HG03280 (cell line): Measurements from ENCODE around the gene CDH12.
"Not testable (repeated sequence)": the region's sequence is repeated elsewhere in the genome, so short reads cannot be mapped to it uniquely, and the experiment has no call there.

Experiments
- ATAC-seq: cut with Tn5 transposase; IDR thresholded peaks from one replicate; pipeline ENCODE4 v1.9.1; 2021; ENCODE audit warnings: mild to moderate bottlenecking, moderate library complexity; ENCODE audit not compliant: unreplicated experiment

Gene CDH12

DNA sequence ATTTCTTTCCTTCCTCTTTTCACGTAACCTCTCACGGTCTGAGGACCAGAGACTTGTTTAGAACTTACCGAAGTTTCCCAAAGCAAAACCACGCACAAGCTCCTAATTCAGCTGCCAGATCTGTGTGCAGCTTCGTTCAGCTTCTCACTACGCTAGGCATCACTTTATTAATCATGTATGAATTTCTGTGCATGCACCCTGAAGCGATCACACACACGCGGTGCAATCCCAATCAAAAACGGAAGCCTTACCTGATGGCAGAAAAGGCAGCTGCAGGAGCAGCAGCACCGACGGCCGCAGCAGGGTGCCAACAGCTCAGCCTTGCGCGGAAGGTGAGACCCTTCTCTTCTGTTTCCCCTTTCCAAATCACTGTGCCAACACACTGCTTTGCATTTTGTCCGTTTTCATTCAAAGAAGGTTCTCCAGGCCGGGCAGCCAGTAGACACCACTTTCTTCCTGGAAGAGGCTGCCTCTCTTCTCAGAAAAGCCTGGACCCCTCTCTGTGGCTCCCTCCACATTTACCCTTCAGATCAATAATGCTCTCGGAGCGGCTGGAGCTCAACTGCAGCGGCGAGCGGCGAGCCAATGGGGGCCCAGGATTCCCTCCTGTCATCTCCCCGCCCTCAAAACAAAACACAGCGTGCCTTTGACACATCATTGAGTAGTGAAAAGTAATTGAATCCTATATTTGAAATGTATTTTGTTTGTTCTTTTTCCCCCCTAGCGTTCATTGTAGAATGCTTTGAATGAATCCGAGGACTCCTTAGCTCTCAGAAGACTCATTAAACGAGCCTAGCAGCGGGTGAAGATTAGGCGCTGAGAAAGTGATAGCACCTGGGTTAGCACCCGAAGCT, at the start of gene CDH12:
CDH12 (minus strand) TSS at position 538 of the 854 bp plus-strand sequence.
- no peak for ATAC-seq

DNA sequence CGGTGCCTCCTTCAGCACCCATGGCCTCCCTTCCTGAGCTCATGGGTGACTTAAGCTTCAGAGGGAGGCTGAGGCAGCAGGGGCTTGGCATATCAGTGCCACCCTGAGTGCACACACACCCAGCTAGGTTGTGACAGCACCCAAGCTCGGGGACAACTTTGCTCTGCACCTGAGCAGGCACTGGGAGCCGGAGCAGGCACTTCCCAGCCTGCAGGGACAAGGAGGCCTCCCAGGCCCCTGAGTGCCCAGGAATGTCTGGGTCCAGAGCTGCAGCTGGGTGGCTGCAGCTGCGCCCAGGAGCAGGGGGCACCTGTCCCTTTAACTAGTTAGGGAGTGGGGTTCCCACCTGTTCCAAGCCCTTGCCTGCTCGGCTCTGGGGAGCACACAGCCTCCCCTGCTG, 48.7 kb upstream of the CDH12 start:
- no peak for ATAC-seq

GRCh38 chr5:22900801-22901310, 47.7 kb upstream of the CDH12 start:
- ATAC-seq: no peak

GRCh38 chr5:22899341-22899740, 46.2 kb upstream of the CDH12 start:
- ATAC-seq: no peak

GRCh38 chr5:22896152-22896551, 43.0 kb upstream of the CDH12 start:
- no peak for ATAC-seq

DNA sequence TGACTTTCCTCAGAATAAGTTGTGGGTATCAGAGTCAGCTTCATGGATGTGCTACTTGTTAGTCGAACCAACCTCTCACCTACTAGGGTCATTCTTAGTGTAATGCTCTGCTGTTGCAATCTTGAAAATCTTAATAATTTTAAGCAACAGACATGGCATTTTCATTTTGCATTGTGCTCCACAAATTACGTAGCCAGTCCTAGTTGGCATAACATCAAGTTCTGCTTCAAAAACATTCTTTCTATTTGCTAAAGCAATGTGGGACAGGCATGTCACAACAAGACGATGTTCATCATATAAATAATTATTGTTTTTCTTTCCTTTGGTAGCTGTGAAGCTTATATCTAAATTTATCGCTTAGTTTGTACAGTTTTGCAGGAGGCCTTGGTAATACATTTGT, 39.3 kb upstream of the CDH12 start:
- ATAC-seq: no peak

- ATAC-seq: no peak
Observed at GRCh38 chr5:22889720-22890119, 36.6 kb upstream of the CDH12 start.

- no peak for ATAC-seq
Observed at GRCh38 chr5:22887566-22887965, 34.4 kb upstream of the CDH12 start.

- ATAC-seq: not testable (repeated sequence)
Observed at GRCh38 chr5:22858911-22859310, 5.8 kb upstream of the CDH12 start.

GRCh38 chr5:22855824-22856223, 2.7 kb upstream of the CDH12 start:
- ATAC-seq: no peak

GRCh38 chr5:22850981-22851380, 2.2 kb downstream of the CDH12 start:
- no peak for ATAC-seq

DNA sequence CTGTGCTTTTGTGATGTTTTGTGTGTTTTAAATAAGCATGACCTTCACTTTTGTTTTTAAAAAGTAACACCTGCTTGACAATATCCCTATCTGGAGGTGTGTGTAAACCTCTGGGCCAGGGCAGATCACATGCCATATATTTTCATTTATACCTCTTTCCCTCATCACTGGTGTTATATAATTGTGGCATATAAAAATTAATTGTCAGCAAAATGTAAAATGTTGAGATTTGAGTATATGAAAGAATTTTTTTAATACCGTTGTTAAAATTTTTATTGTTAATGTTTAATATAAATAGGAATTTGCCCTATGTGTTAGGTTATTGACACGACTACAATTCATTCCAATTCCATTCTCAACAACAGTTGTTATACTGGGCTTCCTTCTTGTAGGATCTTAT, 6.5 kb downstream of the CDH12 start:
- no peak for ATAC-seq

DNA sequence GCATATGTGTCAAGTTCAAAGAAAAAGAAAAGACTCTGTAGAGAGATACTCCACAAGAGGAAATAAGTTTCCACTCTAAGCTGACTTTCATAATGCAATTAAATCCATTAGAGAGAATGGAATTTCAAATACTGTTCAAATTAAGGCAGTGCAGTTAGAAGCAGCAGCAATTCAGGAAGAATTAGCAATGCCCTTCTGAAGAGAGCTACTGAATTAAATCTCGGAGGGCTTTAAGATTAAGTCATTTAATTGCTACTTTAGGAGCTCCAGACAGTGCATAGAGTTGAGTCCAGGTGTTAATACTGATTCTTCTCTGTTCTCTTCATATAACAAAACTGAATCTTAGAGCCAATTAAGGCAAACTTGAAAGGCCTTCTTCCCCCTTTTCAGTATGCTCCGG, 8.5 kb downstream of the CDH12 start:
- no peak for ATAC-seq

DNA sequence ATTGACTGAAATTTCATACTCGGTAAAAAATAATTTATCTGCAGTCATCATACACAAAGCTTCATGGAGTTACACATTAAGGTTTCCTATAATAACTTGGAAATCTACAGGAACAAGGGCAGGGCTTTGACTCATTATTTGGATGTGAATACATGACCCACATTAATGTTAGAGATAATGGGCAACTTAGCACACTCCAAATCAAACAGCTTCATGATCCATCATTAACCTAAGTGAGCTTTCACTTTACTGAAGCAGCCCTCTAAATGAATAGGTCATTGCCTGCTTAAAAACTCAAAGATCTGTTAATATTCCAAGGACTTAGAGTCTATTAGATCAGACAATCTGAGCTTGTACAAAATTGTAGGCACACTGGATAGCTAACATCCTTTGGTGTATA, 9.0 kb downstream of the CDH12 start:
- ATAC-seq: no peak

DNA sequence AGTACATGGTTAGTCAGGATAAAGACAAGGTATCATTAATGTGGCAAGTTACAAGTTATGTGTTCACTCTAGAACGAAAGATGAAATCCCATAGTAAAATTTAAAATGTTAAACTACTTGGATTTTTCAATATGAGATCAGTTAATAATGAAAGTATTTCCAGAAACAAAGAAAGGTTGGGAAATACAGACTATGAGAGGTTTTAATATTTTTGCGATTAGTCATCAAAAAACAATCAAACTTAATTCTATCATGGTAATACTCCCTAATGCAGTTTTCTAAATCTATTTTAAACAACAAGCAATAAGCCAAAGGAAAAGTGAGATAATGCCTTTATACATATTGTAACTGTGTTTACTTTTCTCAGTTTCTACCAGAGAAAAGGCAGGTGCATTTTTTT, 10.6 kb downstream of the CDH12 start:
- ATAC-seq: no peak

DNA sequence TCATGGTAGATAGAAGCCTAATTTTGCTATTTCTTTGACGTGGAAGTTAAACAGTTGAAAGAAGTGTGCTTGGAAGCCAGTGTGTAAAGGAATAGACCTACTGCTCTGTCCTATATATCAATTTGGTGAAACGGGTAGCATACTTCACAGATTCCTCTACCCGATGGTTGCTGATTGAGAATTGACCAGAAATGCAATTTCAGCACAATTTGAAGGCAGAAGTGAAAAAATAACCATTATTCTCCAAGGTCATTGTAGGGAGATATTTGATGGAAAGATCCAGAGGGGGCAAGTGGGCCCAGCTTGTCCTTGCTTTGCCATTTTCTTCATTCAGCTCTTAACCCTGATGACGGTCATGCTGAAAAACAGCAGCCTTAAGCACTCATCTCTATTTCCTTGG, 15.3 kb downstream of the CDH12 start:
- ATAC-seq: no peak

- no peak for ATAC-seq
Observed at GRCh38 chr5:22835686-22836085, 17.5 kb downstream of the CDH12 start.

GRCh38 chr5:22793463-22793862, 59.7 kb downstream of the CDH12 start:
- no peak for ATAC-seq

DNA sequence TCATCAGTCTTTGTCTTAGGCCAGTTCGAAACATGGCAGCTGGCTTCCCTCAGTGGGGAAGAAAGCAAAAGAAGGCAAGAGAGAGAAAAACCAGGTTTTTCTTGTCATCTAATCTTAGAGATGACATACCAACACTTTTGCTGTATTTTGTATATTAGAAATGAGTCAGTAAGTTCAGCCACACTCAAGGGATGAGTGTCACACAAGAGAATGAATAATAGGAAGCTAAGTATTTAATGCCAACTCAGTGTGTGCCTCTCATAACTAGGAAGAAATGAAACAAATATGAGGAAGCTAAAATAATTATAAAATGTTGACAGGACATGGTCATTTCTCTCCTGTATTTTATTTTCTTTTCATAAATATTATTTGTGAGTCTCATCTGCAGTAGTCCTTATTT, 65.3 kb downstream of the CDH12 start:
- no peak for ATAC-seq

DNA sequence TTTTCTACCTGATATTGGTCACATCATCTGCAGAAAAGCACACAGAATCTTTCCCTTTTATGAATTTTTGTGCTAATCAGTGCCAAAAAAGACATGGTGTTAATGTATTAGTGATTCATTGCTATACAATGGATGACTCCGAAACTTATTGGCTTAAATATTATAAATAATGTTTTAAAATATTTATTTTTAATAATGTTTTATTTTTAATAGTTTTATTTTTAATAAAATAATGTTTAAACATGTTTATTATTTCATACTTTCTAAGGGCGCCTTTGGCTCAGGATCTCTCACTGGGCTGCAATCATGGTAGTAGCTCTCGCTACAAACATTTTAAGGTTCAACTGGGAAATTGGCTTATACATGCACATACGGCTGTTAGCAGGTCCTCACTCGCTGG, 65.7 kb downstream of the CDH12 start:
- no peak for ATAC-seq

GRCh38 chr5:22780756-22781155, 72.4 kb downstream of the CDH12 start:
- no peak for ATAC-seq

- no peak for ATAC-seq
Observed at GRCh38 chr5:22779499-22779898, 73.6 kb downstream of the CDH12 start.

GRCh38 chr5:22776285-22776684, 76.9 kb downstream of the CDH12 start:
- no peak for ATAC-seq
